Testis (tissue), 2 donors: Measurements from ENCODE around the gene NT5C.

Source experiments
- CTCF ChIP-seq, 3 experiments: fragments of 450-650 bp in 2 of 3; fragments of 200-600 bp in 1 of 3; sonication (generic) in 1 of 3; IDR thresholded peaks; one replicate each; pipeline ENCODE4 v1.5.1; 2016 to 2019; ENCODE audit warnings: antibody characterized with exemption in 3 of 3, mild to moderate bottlenecking in 2 of 3, moderate library complexity in 1 of 3
- POLR2A ChIP-seq: fragments of 450-650 bp; IDR thresholded peaks from one replicate; pipeline ENCODE4 v1.6.1; 2017; ENCODE audit warnings: antibody characterized with exemption, mild to moderate bottlenecking, moderate library complexity

GRCh38 chr17:75124041-75124818 lies 7.3 kb downstream of the NT5C start:
- no peak for TF ChIP-seq POLR2A
- TF ChIP-seq CTCF (IDR thresholded peaks at IDR 0.05) = no peak
